ENCODE data around the gene PTPRO.

PTPRO gene

GRCh38 chr12:15600223-15600935 is 278.1 kb downstream of the PTPRO start:
- TF ChIP-seq, protein P1, sequence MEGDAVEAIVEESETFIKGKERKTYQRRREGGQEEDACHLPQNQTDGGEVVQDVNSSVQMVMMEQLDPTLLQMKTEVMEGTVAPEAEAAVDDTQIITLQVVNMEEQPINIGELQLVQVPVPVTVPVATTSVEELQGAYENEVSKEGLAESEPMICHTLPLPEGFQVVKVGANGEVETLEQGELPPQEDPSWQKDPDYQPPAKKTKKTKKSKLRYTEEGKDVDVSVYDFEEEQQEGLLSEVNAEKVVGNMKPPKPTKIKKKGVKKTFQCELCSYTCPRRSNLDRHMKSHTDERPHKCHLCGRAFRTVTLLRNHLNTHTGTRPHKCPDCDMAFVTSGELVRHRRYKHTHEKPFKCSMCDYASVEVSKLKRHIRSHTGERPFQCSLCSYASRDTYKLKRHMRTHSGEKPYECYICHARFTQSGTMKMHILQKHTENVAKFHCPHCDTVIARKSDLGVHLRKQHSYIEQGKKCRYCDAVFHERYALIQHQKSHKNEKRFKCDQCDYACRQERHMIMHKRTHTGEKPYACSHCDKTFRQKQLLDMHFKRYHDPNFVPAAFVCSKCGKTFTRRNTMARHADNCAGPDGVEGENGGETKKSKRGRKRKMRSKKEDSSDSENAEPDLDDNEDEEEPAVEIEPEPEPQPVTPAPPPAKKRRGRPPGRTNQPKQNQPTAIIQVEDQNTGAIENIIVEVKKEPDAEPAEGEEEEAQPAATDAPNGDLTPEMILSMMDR (conservative IDR thresholded peaks at IDR 0.05; ENCODE audit: low read depth, low read length): no peak
- no peak for DNase-seq (ENCODE audit: low read depth)
- H3K4me3 ChIP-seq (ENCODE audit: low read depth, low read length): no peak overlapping the region

DNA sequence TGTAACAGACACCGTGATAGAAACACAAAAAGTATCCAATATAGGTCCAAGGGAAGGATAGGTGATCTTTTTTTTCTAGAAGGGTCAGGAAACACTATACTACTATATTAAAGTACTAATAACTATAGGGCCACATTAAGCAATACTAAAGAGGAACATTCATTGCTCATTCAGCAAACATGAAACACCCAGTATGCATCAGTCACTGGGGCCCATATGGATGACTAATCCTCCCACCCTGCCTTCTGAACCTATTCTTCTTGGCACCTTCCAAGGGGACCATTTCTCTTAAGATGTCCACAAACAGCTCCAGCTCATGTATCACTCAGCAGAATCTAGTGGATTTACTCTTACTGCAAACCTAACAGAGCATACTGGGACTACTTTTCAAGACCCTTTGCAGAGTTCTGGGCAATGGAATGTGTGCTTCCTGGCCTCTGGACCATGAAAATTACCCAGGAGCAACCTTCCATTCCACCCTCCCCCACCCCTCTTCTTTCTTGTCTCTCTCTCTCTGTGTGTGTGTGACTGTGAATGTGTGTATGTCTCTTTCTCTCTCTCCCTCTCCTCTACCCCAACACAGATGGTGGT is 279.0 kb downstream of the PTPRO start:
- peak; percentile 85 for DNase-seq (ENCODE audit: low read depth)
- TF ChIP-seq, protein P1 (conservative IDR thresholded peaks at IDR 0.05; ENCODE audit: low read depth, low read length): no peak
- no peak overlapping the region for H3K4me3 ChIP-seq (ENCODE audit: low read depth, low read length)

GRCh38 chr12:15602051-15602672 is 279.9 kb downstream of the PTPRO start:
- DNase-seq (ENCODE audit: low read depth): peak; percentile 32
- TF ChIP-seq, protein P1 (conservative IDR thresholded peaks at IDR 0.05; ENCODE audit: low read depth, low read length): no peak
- no peak overlapping the region for H3K4me3 ChIP-seq (ENCODE audit: low read depth, low read length)

DNA sequence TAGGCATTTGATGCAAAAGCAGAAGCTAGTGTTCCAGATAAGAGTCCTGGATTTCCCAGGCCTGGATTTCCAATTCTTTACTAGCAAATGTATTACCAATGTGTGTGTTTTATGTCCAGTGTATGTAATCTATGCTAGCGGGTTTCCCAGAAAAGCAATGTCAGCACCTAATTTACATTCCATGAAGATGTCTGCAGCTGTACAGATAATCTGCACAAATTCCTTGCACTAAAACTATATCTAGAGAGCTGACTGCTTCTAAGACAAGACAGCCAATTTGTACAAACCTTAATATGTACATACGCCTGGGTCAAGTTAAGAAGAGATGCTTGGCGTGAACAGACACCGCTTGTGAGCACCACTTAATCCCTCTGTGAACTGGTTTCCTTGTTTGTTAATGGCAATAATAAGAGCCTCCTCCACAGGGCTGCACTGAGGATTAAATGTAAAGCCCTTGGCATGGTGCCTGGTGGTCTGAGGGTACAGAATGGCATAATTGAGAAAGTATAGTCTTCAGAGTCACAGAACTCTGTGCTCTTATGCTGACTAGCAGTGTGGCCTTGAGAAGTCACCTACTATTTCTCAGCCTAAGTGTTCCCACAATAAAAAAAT is 281.3 kb downstream of the PTPRO start:
- DNase-seq (ENCODE audit: low read depth): no peak
- no peak overlapping the region for H3K4me3 ChIP-seq (ENCODE audit: low read depth, low read length)
- TF ChIP-seq, protein P1 (conservative IDR thresholded peaks at IDR 0.05; ENCODE audit: low read depth, low read length): no peak

GRCh38 chr12:15605881-15606590 is 283.7 kb downstream of the PTPRO start:
- TF ChIP-seq, protein P1 (conservative IDR thresholded peaks at IDR 0.05; ENCODE audit: low read depth, low read length): no peak
- no peak for DNase-seq (ENCODE audit: low read depth)
- no peak overlapping the region for H3K4me3 ChIP-seq (ENCODE audit: low read depth, low read length)

GRCh38 chr12:15608406-15608805 is 286.1 kb downstream of the PTPRO start:
- no peak for DNase-seq (ENCODE audit: low read depth)
- TF ChIP-seq, protein P1 (conservative IDR thresholded peaks at IDR 0.05; ENCODE audit: low read depth, low read length): no peak
- H3K4me3 ChIP-seq (ENCODE audit: low read depth, low read length): no peak overlapping the region

Data from choroid plexus epithelial cell (primary cell).